SU-DHL-6 (cell line): ENCODE data around the gene ZFP82.

Experiments
- H2AFZ ChIP-seq: fragments of 200-600 bp; sonication (generic); 2 replicates; pipeline ENCODE4 v1.6.1; 2014; ENCODE audit warnings: low read depth, mild to moderate bottlenecking, moderate library complexity, mixed read lengths, antibody characterized with exemption, low read length; ENCODE audit not compliant: severe bottlenecking
- H3F3A ChIP-seq: fragments of 200-600 bp; shearing (Covaris generic); 2 replicates; pipeline ENCODE4 v1.6.0; 2016; ENCODE audit warnings: antibody characterized with exemption, mild to moderate bottlenecking; ENCODE audit not compliant: insufficient read depth
- H3K27ac ChIP-seq: fragments of 200-600 bp; sonication (generic); 2 replicates; pipeline ENCODE4 v1.5.1; 2016; ENCODE audit warnings: low read depth, mild to moderate bottlenecking, low read length, moderate library complexity, mixed read lengths
- H3K27me3 ChIP-seq: fragments of 200-600 bp; sonication (generic), shearing (Covaris generic); 2 replicates; pipeline ENCODE4 v1.6.0; 2014; ENCODE audit warnings: mild to moderate bottlenecking, low read length
- H3K36me3 ChIP-seq: fragments of 200-600 bp; sonication (generic); 2 replicates; pipeline ENCODE4 v1.6.1; 2014; ENCODE audit warnings: mild to moderate bottlenecking, low read length, mixed read lengths
- H3K4me2 ChIP-seq: fragments of 300-600, 200-600 bp; shearing (Covaris generic), sonication (generic); 2 replicates; pipeline ENCODE4 v1.6.0; 2014; ENCODE audit warnings: low read length, low read depth, mild to moderate bottlenecking; ENCODE audit not compliant: poor library complexity, severe bottlenecking
- H3K4me3 ChIP-seq: fragments of 200-600 bp; sonication (generic); 2 replicates; pipeline ENCODE4 v1.5.1; 2014; ENCODE audit warnings: antibody characterized with exemption, low read length, mild to moderate bottlenecking, mixed read lengths; ENCODE audit not compliant: insufficient read depth, poor library complexity, severe bottlenecking
- H3K79me2 ChIP-seq: fragments of 200-600 bp; sonication (generic); 2 replicates; pipeline ENCODE4 v1.6.1; 2014; ENCODE audit warnings: mild to moderate bottlenecking, low read length, moderate library complexity; ENCODE audit not compliant: insufficient read depth
- H3K9ac ChIP-seq: fragments of 200-600 bp; sonication (generic); 2 replicates; pipeline ENCODE4 v1.7.0; 2014; ENCODE audit warnings: mild to moderate bottlenecking, low read length
- H3K9me2 ChIP-seq: fragments of 200-600 bp; sonication (generic); replicated peaks from 2 replicates; pipeline ENCODE4 v1.6.1; 2014; ENCODE audit warnings: low read length; ENCODE audit not compliant: insufficient read depth
- H3K9me3 ChIP-seq: fragments of 200-600 bp; sonication (generic); 2 replicates; pipeline ENCODE4 v1.6.1; 2014; ENCODE audit warnings: low read length, mixed read lengths; ENCODE audit not compliant: insufficient read depth
- H4K20me1 ChIP-seq: fragments of 200-600 bp; sonication (generic); 2 replicates; pipeline ENCODE4 v1.6.1; 2014; ENCODE audit warnings: low read depth, mild to moderate bottlenecking, antibody characterized with exemption, low read length, moderate library complexity, mixed read lengths
- EZH2phosphoT487 ChIP-seq: fragments of 200-600 bp; sonication (generic), shearing (Covaris generic); conservative IDR thresholded peaks from 2 replicates; pipeline ENCODE4 v1.6.1; 2018; ENCODE audit warnings: mild to moderate bottlenecking, antibody characterized with exemption, low read length, moderate library complexity, mixed read lengths
- TF ChIP-seq, protein P1 (sequence below): fragments of 200-600 bp; sonication (generic); IDR thresholded peaks from one replicate; pipeline ENCODE4 v1.5.1; 2017; ENCODE audit warnings: antibody characterized with exemption, mild to moderate bottlenecking, low read length, moderate library complexity; ENCODE audit not compliant: insufficient read depth, poor library complexity, severe bottlenecking

The ZFP82 gene

DNA sequence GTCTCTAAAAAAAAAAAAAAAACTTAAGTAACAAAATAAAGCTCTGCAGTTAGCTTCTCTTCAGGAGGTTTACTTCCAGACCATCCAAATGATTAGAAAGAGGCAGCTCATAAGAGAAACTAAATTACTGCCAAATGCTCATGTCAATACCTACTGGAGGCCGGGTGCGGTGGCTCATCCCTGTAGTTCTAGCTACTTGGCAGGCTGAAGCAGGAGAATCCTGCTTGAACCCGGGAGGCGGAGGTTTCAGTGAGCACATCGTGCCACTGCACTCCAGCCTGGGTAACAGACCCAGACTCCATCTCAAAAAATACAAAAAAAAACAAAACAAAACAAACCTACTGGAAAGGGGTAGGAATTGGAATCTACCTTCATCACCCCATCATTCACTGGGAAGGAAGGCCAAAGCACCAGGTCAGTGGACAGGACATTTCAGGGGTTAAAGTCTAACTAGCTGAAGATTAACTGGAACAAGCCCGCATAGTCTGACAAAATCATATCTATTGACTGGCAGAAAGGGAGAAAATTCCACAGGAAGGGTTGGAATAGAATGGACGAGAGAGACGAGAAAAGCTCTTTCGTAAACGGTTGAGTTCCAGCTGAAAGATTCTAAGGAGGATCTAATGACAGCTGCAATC, 40.8 kb downstream of the ZFP82 start:
- TF ChIP-seq, protein P1, sequence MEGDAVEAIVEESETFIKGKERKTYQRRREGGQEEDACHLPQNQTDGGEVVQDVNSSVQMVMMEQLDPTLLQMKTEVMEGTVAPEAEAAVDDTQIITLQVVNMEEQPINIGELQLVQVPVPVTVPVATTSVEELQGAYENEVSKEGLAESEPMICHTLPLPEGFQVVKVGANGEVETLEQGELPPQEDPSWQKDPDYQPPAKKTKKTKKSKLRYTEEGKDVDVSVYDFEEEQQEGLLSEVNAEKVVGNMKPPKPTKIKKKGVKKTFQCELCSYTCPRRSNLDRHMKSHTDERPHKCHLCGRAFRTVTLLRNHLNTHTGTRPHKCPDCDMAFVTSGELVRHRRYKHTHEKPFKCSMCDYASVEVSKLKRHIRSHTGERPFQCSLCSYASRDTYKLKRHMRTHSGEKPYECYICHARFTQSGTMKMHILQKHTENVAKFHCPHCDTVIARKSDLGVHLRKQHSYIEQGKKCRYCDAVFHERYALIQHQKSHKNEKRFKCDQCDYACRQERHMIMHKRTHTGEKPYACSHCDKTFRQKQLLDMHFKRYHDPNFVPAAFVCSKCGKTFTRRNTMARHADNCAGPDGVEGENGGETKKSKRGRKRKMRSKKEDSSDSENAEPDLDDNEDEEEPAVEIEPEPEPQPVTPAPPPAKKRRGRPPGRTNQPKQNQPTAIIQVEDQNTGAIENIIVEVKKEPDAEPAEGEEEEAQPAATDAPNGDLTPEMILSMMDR: no peak
- TF ChIP-seq EZH2phosphoT487: no peak
- H3K4me2 ChIP-seq: peak overlapping the region; percentile 92
- no peaks in the 10 kb centered on the region for H3K9me2 ChIP-seq
- no peaks in the 10 kb centered on the region; the same call in 1 of the 2 replicates for H3F3A ChIP-seq
- H3K27ac ChIP-seq: no peak overlapping the region
- H3K9me3 ChIP-seq: no peaks in the 10 kb centered on the region
- H2AFZ ChIP-seq: no peak overlapping the region
- no peaks in the 10 kb centered on the region for H3K36me3 ChIP-seq
- peaks cover 16% of the 10 kb centered on the region for H3K79me2 ChIP-seq
- peak overlapping the region; percentile 74; the same call in 1 of the 2 replicates for H3K9ac ChIP-seq
- no peaks in the 10 kb centered on the region for H3K27me3 ChIP-seq
- H4K20me1 ChIP-seq: no peaks in the 10 kb centered on the region
- H3K4me3 ChIP-seq: peak overlapping the region; percentile 78

DNA sequence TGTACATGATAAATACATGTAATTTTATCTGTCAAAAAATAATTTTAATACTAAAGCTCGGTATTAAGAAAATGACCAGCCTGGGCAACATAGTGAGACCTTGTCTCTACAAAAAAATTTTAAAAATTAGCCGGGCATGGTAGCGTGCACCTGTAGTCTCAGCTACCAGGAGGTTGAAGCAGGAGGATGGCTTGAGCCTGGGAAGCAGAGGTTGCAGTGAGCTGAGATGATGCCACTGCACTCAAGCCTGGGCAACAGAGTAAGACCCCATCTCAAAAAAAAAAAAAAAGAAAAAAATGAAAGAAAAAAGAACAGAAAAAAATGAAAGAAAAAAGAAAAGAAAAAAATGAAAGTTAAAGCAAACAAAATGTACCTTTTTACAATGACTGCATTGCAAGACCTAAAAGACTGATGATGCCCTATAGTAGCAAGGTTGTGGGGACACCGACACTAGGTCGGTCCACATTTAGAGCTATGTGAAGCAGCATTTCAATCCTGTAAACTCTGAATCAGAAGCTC, 44.7 kb downstream of the ZFP82 start:
- Histone ChIP-seq H4K20me1 (no peaks in the 10 kb centered on the region), H3K4me3 (no peak overlapping the region), H3K9me2 (no peaks in the 10 kb centered on the region), H3K36me3 (no peaks in the 10 kb centered on the region), H3K27ac (no peak overlapping the region), H2AFZ (no peak overlapping the region), H3K79me2 (peaks cover 25% of the 10 kb centered on the region), H3K4me2 (no peak overlapping the region), H3F3A (no peaks in the 10 kb centered on the region), H3K9me3 (no peaks in the 10 kb centered on the region), H3K27me3 (no peaks in the 10 kb centered on the region), H3K9ac (no peak overlapping the region)
- no peak for TF ChIP-seq EZH2phosphoT487
- TF ChIP-seq, protein P1: no peak

DNA sequence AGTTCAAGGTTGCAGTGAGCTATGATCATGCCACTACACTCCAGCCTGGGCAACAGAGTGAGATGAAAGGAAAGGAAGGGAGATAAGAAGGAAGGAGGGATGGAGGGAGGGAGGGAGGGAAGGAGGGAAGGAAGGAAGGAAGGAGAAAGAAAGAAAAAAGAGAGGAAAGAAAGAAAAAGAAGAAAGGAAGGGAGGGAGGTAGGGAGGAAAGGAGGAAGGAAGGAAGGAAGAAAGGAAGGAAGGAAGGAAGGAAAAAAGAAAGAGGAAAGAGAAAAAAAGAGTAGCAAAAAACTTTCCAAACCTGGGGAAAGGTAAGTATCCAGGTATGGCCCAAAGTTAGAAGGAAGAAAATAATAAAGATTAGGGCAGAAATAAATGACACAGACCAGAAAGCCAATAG, 46.6 kb downstream of the ZFP82 start:
- H3K36me3 ChIP-seq: no peaks in the 10 kb centered on the region

More for the DNA sequence above, 46.6 kb downstream of the ZFP82 start:
- Histone ChIP-seq H2AFZ (no peak overlapping the region), H3K9me3 (no peaks in the 10 kb centered on the region), H3F3A (no peaks in the 10 kb centered on the region), H3K27ac (no peak overlapping the region), H4K20me1 (no peaks in the 10 kb centered on the region), H3K4me3 (no peak overlapping the region), H3K79me2 (peaks cover 17% of the 10 kb centered on the region), H3K27me3 (no peaks in the 10 kb centered on the region), H3K9me2 (no peaks in the 10 kb centered on the region), H3K9ac (no peak overlapping the region), H3K4me2 (no peak overlapping the region)
- TF ChIP-seq EZH2phosphoT487: no peak
- TF ChIP-seq, protein P1: no peak
